GM10248 (cell line): Measurements from ENCODE around the gene SYNJ2.

Experiments used
- CTCF ChIA-PET: fragments of 300-600 bp; sonication (Branson Sonifier 250); formaldehyde crosslinking; extraction: SDS; loops from one replicate; lab custom pipeline; 2021; ENCODE audit warnings: antibody characterized with exemption; lab: Yijun Ruan, JAX
- POLR2A ChIA-PET: fragments of 350-650 bp; sonication (Branson Sonifier 250); formaldehyde crosslinking; extraction: SDS; loops from one replicate; lab custom pipeline; 2020; ENCODE audit warnings: antibody characterized with exemption; lab: Yijun Ruan, JAX
- DNase-seq: peaks from one replicate; pipeline ENCODE4 v3.0.0; 2012; ENCODE audit errors: extremely low spot score
- CTCF ChIP-seq: IDR thresholded peaks from 2 replicates; pipeline ENCODE4 v1.5.1; 2012; ENCODE audit warnings: mild to moderate bottlenecking, low read depth; ENCODE audit errors: extremely low read depth, missing control alignments, control extremely low read depth

Gene SYNJ2

GRCh38 chr6:158046201-158047126 lies 64.8 kb downstream of the SYNJ2 start:
- DNase-seq = no peak
- CTCF ChIA-PET = interaction anchor here (0.9 to 3.9 kb wide), 5 partner anchors 9 to 63 kb away, joined by 3 to 22 read pairs (median 3); no protein-coding TSS in a partner anchor
- TF ChIP-seq CTCF = no peak
- POLR2A ChIA-PET = interaction anchor here (0.8 kb wide), 1 partner anchor 11 kb away, joined by 3 read pairs; no protein-coding TSS in a partner anchor

- DNase-seq = no peak
- TF ChIP-seq CTCF = no peak
- ChIA-PET CTCF (interaction anchor here (1.4 to 3.9 kb wide), 5 partner anchors 11 to 64 kb away, joined by 3 to 22 read pairs (median 4); no protein-coding TSS in a partner anchor), POLR2A (interaction anchor here (0.6 to 0.8 kb wide), 2 partner anchors 10 to 812 kb away, joined by 3 to 7 read pairs; no protein-coding TSS in a partner anchor)
These were observed 65.5 kb downstream of the SYNJ2 start for GRCh38 chr6:158047127-158047518.

GRCh38 chr6:158047563-158048323 lies 66.1 kb downstream of the SYNJ2 start:
- no peak for DNase-seq
- ChIA-PET CTCF (interaction anchor here (1.2 to 4.7 kb wide), 6 partner anchors 9 to 65 kb away, joined by 4 to 26 read pairs (median 8); partner anchors contain the start of gene SYNJ2), POLR2A (interaction anchor here (0.6 to 0.8 kb wide), 2 partner anchors 10 to 813 kb away, joined by 3 to 7 read pairs; no protein-coding TSS in a partner anchor)
- TF ChIP-seq CTCF = no peak

- POLR2A ChIA-PET = no interaction called here
- TF ChIP-seq CTCF = no peak
- no peak for DNase-seq
- CTCF ChIA-PET = interaction anchor here (1.2 to 4.7 kb wide), 8 partner anchors 8 to 292 kb away, joined by 3 to 26 read pairs (median 6); partner anchors contain the start of gene SYNJ2
These were observed 66.9 kb downstream of the SYNJ2 start for GRCh38 chr6:158048589-158048988.

GRCh38 chr6:158049055-158050028 lies 67.7 kb downstream of the SYNJ2 start:
- CTCF ChIA-PET = interaction anchor here (1.2 to 4.7 kb wide), 6 partner anchors 10 to 293 kb away, joined by 3 to 26 read pairs (median 8); partner anchors contain the start of gene SYNJ2
- TF ChIP-seq CTCF = no peak
- no peak for DNase-seq
- POLR2A ChIA-PET = no interaction called here
